Gastrocnemius medialis (tissue), 4 donors: ENCODE measurements around the gene NACAD.

Experiments
- CTCF ChIP-seq, 5 experiments: fragments of 450-650 bp in 3 of 5; fragments of 200-600 bp in 2 of 5; sonication (generic) in 2 of 5; IDR thresholded peaks in 4 of 5; conservative IDR thresholded peaks in 1 of 5; 1 replicate in 4 of 5; 2 replicates in 1 of 5; pipeline ENCODE4 v1.5.1; 2016 to 2019; ENCODE audit warnings: antibody characterized with exemption in 5 of 5, mild to moderate bottlenecking in 3 of 5, moderate library complexity in 3 of 5
- POLR2A ChIP-seq, 2 donors: fragments of 450-650 bp; IDR thresholded peaks; one replicate each; pipeline ENCODE4 v1.6.1; 2017; ENCODE audit warnings: antibody characterized with exemption in 2 of 2, mild to moderate bottlenecking in 2 of 2, moderate library complexity in 2 of 2

- TF ChIP-seq CTCF (IDR thresholded peaks at IDR 0.05 in 4 of 5, conservative IDR thresholded peaks at IDR 0.05 in 1 of 5) = no peak
- TF ChIP-seq POLR2A (IDR thresholded peaks at IDR 0.05) = no peak
These were observed 30.8 kb upstream of the NACAD start for GRCh38 chr7:45119550-45119949.
